SU-DHL-6 (cell line): ENCODE measurements around the gene HOXA3.

ENCODE experiments used
- H2AFZ ChIP-seq: fragments of 200-600 bp; sonication (generic); 2 replicates; pipeline ENCODE4 v1.6.1; 2014; ENCODE audit warnings: low read depth, mild to moderate bottlenecking, moderate library complexity, mixed read lengths, antibody characterized with exemption, low read length; ENCODE audit not compliant: severe bottlenecking
- H3F3A ChIP-seq: fragments of 200-600 bp; shearing (Covaris generic); 2 replicates; pipeline ENCODE4 v1.6.0; 2016; ENCODE audit warnings: antibody characterized with exemption, mild to moderate bottlenecking; ENCODE audit not compliant: insufficient read depth
- H3K27ac ChIP-seq: fragments of 200-600 bp; sonication (generic); 2 replicates; pipeline ENCODE4 v1.5.1; 2016; ENCODE audit warnings: low read depth, mild to moderate bottlenecking, low read length, moderate library complexity, mixed read lengths
- H3K27me3 ChIP-seq: fragments of 200-600 bp; sonication (generic), shearing (Covaris generic); 2 replicates; pipeline ENCODE4 v1.6.0; 2014; ENCODE audit warnings: mild to moderate bottlenecking, low read length
- H3K36me3 ChIP-seq: fragments of 200-600 bp; sonication (generic); 2 replicates; pipeline ENCODE4 v1.6.1; 2014; ENCODE audit warnings: mild to moderate bottlenecking, low read length, mixed read lengths
- H3K4me2 ChIP-seq: fragments of 300-600, 200-600 bp; shearing (Covaris generic), sonication (generic); 2 replicates; pipeline ENCODE4 v1.6.0; 2014; ENCODE audit warnings: low read length, low read depth, mild to moderate bottlenecking; ENCODE audit not compliant: poor library complexity, severe bottlenecking
- H3K4me3 ChIP-seq: fragments of 200-600 bp; sonication (generic); 2 replicates; pipeline ENCODE4 v1.5.1; 2014; ENCODE audit warnings: antibody characterized with exemption, low read length, mild to moderate bottlenecking, mixed read lengths; ENCODE audit not compliant: insufficient read depth, poor library complexity, severe bottlenecking
- H3K79me2 ChIP-seq: fragments of 200-600 bp; sonication (generic); 2 replicates; pipeline ENCODE4 v1.6.1; 2014; ENCODE audit warnings: mild to moderate bottlenecking, low read length, moderate library complexity; ENCODE audit not compliant: insufficient read depth
- H3K9ac ChIP-seq: fragments of 200-600 bp; sonication (generic); 2 replicates; pipeline ENCODE4 v1.7.0; 2014; ENCODE audit warnings: mild to moderate bottlenecking, low read length
- H3K9me2 ChIP-seq: fragments of 200-600 bp; sonication (generic); replicated peaks from 2 replicates; pipeline ENCODE4 v1.6.1; 2014; ENCODE audit warnings: low read length; ENCODE audit not compliant: insufficient read depth
- H3K9me3 ChIP-seq: fragments of 200-600 bp; sonication (generic); 2 replicates; pipeline ENCODE4 v1.6.1; 2014; ENCODE audit warnings: low read length, mixed read lengths; ENCODE audit not compliant: insufficient read depth
- H4K20me1 ChIP-seq: fragments of 200-600 bp; sonication (generic); 2 replicates; pipeline ENCODE4 v1.6.1; 2014; ENCODE audit warnings: low read depth, mild to moderate bottlenecking, antibody characterized with exemption, low read length, moderate library complexity, mixed read lengths
- EZH2phosphoT487 ChIP-seq: fragments of 200-600 bp; sonication (generic), shearing (Covaris generic); conservative IDR thresholded peaks from 2 replicates; pipeline ENCODE4 v1.6.1; 2018; ENCODE audit warnings: mild to moderate bottlenecking, antibody characterized with exemption, low read length, moderate library complexity, mixed read lengths
- TF ChIP-seq, protein P1 (sequence below): fragments of 200-600 bp; sonication (generic); IDR thresholded peaks from one replicate; pipeline ENCODE4 v1.5.1; 2017; ENCODE audit warnings: antibody characterized with exemption, mild to moderate bottlenecking, low read length, moderate library complexity; ENCODE audit not compliant: insufficient read depth, poor library complexity, severe bottlenecking

The HOXA3 gene

GRCh38 chr7:27156508-27156898 lies 4.1 kb upstream of the HOXA3 start, which contains the start of gene HOXA7:
Gene HOXA7, minus strand, starts transcription at chr7:27156675. Its CDS starts 130 bp downstream, at chr7:27156545.
- 0 out of 2 replicates have a peak, but pooled peaks cover 4% of the 10 kb centered on the region for H3K36me3 ChIP-seq
- peak within 1 kb of the TSS; percentile 83 for H3K4me2 ChIP-seq
- no peaks in the 10 kb centered on the region for H3K9me2 ChIP-seq
- peak within 1 kb of the TSS; percentile 77 for H2AFZ ChIP-seq
- no peaks in the 10 kb centered on the region for H3K9me3 ChIP-seq
- no peaks in the 10 kb centered on the region for H4K20me1 ChIP-seq
- H3K27me3 ChIP-seq, result no peaks in the 10 kb centered on the region
- peak within 1 kb of the TSS; percentile 85 for H3K27ac ChIP-seq
- TF ChIP-seq, protein P1, sequence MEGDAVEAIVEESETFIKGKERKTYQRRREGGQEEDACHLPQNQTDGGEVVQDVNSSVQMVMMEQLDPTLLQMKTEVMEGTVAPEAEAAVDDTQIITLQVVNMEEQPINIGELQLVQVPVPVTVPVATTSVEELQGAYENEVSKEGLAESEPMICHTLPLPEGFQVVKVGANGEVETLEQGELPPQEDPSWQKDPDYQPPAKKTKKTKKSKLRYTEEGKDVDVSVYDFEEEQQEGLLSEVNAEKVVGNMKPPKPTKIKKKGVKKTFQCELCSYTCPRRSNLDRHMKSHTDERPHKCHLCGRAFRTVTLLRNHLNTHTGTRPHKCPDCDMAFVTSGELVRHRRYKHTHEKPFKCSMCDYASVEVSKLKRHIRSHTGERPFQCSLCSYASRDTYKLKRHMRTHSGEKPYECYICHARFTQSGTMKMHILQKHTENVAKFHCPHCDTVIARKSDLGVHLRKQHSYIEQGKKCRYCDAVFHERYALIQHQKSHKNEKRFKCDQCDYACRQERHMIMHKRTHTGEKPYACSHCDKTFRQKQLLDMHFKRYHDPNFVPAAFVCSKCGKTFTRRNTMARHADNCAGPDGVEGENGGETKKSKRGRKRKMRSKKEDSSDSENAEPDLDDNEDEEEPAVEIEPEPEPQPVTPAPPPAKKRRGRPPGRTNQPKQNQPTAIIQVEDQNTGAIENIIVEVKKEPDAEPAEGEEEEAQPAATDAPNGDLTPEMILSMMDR, result no peak
- TF ChIP-seq EZH2phosphoT487, result no peak
- peaks cover 17% of the 10 kb centered on the region for H3F3A ChIP-seq
- H3K4me3 ChIP-seq, result peak within 1 kb of the TSS; percentile 69
- H3K79me2 ChIP-seq, result 0 out of 2 replicates have a peak, but pooled peaks cover 4% of the 10 kb centered on the region
- H3K9ac ChIP-seq, result peak within 1 kb of the TSS; percentile 83

- Histone ChIP-seq H3K27ac (peak overlapping the region; percentile 85), H4K20me1 (no peaks in the 10 kb centered on the region), H3K36me3 (0 out of 2 replicates have a peak, but pooled peaks cover 4% of the 10 kb centered on the region), H3F3A (peaks cover 17% of the 10 kb centered on the region), H3K9ac (peak overlapping the region; percentile 83), H3K4me2 (peak overlapping the region; percentile 83), H3K27me3 (no peaks in the 10 kb centered on the region), H2AFZ (peak overlapping the region; percentile 77), H3K9me2 (no peaks in the 10 kb centered on the region), H3K79me2 (0 out of 2 replicates have a peak, but pooled peaks cover 4% of the 10 kb centered on the region), H3K9me3 (no peaks in the 10 kb centered on the region), H3K4me3 (peak overlapping the region; percentile 69)
- TF ChIP-seq, protein P1, result no peak
- TF ChIP-seq EZH2phosphoT487, result no peak
Measured at GRCh38 chr7:27155816-27156507, 3.6 kb upstream of the HOXA3 start.

DNA sequence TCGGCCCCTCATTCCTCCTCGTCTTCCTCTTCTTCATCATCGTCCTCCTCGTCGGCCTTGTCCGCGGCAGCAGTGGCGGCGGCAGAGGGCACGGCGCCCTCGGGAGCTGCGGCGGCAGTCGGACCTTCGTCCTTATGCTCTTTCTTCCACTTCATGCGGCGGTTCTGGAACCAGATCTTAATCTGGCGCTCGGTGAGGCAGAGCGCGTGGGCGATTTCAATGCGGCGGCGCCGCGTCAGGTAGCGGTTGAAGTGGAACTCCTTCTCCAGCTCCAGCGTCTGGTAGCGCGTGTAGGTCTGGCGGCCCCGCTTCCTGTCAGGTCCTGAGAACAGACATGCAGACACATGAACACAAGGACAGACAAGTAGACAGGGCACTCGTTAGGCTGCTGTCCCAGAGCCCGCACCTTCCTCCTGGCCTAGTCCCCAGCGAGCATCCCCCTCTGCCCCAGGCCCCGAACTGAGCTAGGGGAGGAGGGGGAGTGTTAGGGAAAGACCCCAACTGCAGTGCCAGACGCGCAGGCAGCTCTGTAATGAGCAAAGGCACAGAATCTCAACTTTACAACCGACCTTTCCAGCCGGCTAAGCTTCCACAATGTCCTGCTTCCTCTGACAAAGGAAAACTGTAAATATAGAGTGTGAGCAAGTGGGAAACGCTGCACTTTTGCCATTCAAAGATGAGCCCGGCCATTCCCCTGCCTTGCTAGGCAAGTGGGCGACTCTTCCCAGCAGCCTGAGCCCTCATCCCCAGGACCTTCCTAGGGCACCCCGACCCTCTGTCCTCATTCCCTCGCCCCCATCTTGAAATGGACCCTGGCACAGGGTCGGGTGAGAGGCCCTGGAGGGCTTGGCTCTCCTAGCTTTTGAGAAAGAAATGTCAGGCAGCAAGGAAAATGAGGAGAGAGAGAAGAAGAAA lies 2.8 kb upstream of the HOXA3 start:
- TF ChIP-seq, protein P1, result no peak
- TF ChIP-seq EZH2phosphoT487, result no peak
- H4K20me1 ChIP-seq, result no peaks in the 10 kb centered on the region
- peak overlapping the region; percentile 83 for H3K9ac ChIP-seq
- peaks cover 17% of the 10 kb centered on the region for H3F3A ChIP-seq
- H3K27ac ChIP-seq, result peak overlapping the region; percentile 85
- H2AFZ ChIP-seq, result peak overlapping the region; percentile 77
- H3K9me3 ChIP-seq, result no peaks in the 10 kb centered on the region
- no peaks in the 10 kb centered on the region for H3K9me2 ChIP-seq
- peak overlapping the region; percentile 83 for H3K4me2 ChIP-seq
- no peaks in the 10 kb centered on the region for H3K27me3 ChIP-seq
- peak overlapping the region; percentile 69 for H3K4me3 ChIP-seq
- H3K79me2 ChIP-seq, result peaks cover 8% of the 10 kb centered on the region; the same call in 1 of the 2 replicates
- 0 out of 2 replicates have a peak, but pooled peaks cover 4% of the 10 kb centered on the region for H3K36me3 ChIP-seq
